GM12865 (cell line): ENCODE data around the gene CLDN9.
"Not testable (repeated sequence)": the region's sequence is repeated elsewhere in the genome, so short reads cannot be mapped to it uniquely, and the experiment has no call there.

Experiments
- DNase-seq: peaks from one replicate; pipeline ENCODE4 v3.0.0; 2010; ENCODE audit warnings: low read depth
- H3K4me3 ChIP-seq: 2 replicates; pipeline ENCODE4 v1.5.1; 2011; ENCODE audit warnings: mild to moderate bottlenecking, low read depth, low read length, control low read depth
- CTCF ChIP-seq: IDR thresholded peaks from 2 replicates; pipeline ENCODE4 v1.5.1; 2011; ENCODE audit warnings: low read length, control low read depth, low read depth, inconsistent platforms; ENCODE audit not compliant: insufficient read depth; ENCODE audit errors: missing control alignments

The CLDN9 gene

GRCh38 chr16:3051494-3051893 is 38.8 kb downstream of the CLDN9 start:
- no peak overlapping the region for H3K4me3 ChIP-seq
- DNase-seq: no peak
- TF ChIP-seq CTCF: no peak

- DNase-seq, H3K4me3 ChIP-seq: not testable (repeated sequence)
Measured at GRCh38 chr16:3052571-3053329, 40.0 kb downstream of the CLDN9 start.

- DNase-seq, H3K4me3 ChIP-seq: not testable (repeated sequence)
Measured at GRCh38 chr16:3053330-3053710, 40.6 kb downstream of the CLDN9 start.

GRCh38 chr16:3054965-3055733 is 42.4 kb downstream of the CLDN9 start:
- no peak overlapping the region for H3K4me3 ChIP-seq
- no peak for TF ChIP-seq CTCF
- peak; percentile 41 for DNase-seq

GRCh38 chr16:3055734-3056115 is 43.0 kb downstream of the CLDN9 start:
- not testable (repeated sequence) for H3K4me3 ChIP-seq, DNase-seq

GRCh38 chr16:3056336-3057180 is 43.8 kb downstream of the CLDN9 start:
- no peak for TF ChIP-seq CTCF
- H3K4me3 ChIP-seq: no peak overlapping the region
- no peak for DNase-seq

GRCh38 chr16:3057181-3058138 is 44.7 kb downstream of the CLDN9 start:
- H3K4me3 ChIP-seq: no peak overlapping the region
- no peak for DNase-seq
- TF ChIP-seq CTCF: no peak
